WERI-Rb-1 (cell line): Measurements from ENCODE around the gene EHBP1.

ENCODE experiments used
- DNase-seq: peaks from one replicate; pipeline ENCODE4 v3.0.0-alpha.2; 2020
- H3K27ac ChIP-seq: fragments of 250-450 bp; sonication (Bioruptor Pico); 2 replicates; pipeline ENCODE4 v1.5.1; 2020; ENCODE audit warnings: mild to moderate bottlenecking, moderate library complexity
- H3K27me3 ChIP-seq: fragments of 250-450 bp; sonication (Bioruptor Pico); 2 replicates; pipeline ENCODE4 v1.5.1; 2021; ENCODE audit warnings: mild to moderate bottlenecking, low read depth, moderate library complexity; ENCODE audit not compliant: insufficient read depth, severe bottlenecking
- H3K36me3 ChIP-seq: fragments of 250-450 bp; sonication (Bioruptor Pico); 2 replicates; pipeline ENCODE4 v1.5.1; 2020; ENCODE audit warnings: mild to moderate bottlenecking, moderate library complexity
- H3K4me3 ChIP-seq: 2 replicates; pipeline ENCODE4 v1.5.1; 2011; ENCODE audit warnings: low read depth, mild to moderate bottlenecking, control low read depth, low read length
- H3K9me3 ChIP-seq: fragments of 250-450 bp; sonication (Bioruptor Pico); 2 replicates; pipeline ENCODE4 v1.5.1; 2021; ENCODE audit warnings: mild to moderate bottlenecking, moderate library complexity; ENCODE audit not compliant: severe bottlenecking
- TF ChIP-seq, protein P1 (sequence below): IDR thresholded peaks from 2 replicates; pipeline ENCODE4 v1.5.1; 2011; ENCODE audit warnings: low read depth, mild to moderate bottlenecking, control low read depth, inconsistent platforms, low read length

Gene EHBP1

GRCh38 chr2:62971936-62972335 lies 266.4 kb downstream of the EHBP1 start:
- TF ChIP-seq, protein P1, sequence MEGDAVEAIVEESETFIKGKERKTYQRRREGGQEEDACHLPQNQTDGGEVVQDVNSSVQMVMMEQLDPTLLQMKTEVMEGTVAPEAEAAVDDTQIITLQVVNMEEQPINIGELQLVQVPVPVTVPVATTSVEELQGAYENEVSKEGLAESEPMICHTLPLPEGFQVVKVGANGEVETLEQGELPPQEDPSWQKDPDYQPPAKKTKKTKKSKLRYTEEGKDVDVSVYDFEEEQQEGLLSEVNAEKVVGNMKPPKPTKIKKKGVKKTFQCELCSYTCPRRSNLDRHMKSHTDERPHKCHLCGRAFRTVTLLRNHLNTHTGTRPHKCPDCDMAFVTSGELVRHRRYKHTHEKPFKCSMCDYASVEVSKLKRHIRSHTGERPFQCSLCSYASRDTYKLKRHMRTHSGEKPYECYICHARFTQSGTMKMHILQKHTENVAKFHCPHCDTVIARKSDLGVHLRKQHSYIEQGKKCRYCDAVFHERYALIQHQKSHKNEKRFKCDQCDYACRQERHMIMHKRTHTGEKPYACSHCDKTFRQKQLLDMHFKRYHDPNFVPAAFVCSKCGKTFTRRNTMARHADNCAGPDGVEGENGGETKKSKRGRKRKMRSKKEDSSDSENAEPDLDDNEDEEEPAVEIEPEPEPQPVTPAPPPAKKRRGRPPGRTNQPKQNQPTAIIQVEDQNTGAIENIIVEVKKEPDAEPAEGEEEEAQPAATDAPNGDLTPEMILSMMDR = no peak
- no peak overlapping the region for H3K27ac ChIP-seq
- no peak overlapping the region for H3K4me3 ChIP-seq
- H3K27me3 ChIP-seq = no peaks in the 10 kb centered on the region
- no peaks in the 10 kb centered on the region for H3K9me3 ChIP-seq
- no peaks in the 10 kb centered on the region for H3K36me3 ChIP-seq
- no peak for DNase-seq

DNA sequence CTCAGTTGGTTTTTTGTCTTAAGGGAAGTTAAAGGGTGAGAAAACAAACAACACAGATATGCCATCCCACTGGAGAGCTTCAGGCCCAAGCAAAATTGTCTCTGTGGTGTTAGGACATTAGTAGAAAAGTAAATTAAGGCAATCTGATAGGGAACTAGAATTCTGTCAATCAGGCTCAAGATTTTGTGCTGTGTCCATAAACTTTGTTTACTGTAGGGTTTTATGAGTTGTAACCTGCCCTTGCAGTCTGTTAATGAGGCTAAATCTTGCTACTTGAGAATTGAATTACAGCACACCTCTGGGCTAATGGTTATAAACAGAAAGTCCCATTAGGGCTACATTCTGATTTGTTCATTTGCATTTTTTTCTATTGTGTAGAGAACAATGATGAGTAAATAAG lies 267.1 kb downstream of the EHBP1 start:
- Histone ChIP-seq H3K4me3 (no peak overlapping the region), H3K9me3 (no peaks in the 10 kb centered on the region), H3K27me3 (no peaks in the 10 kb centered on the region), H3K36me3 (no peaks in the 10 kb centered on the region), H3K27ac (no peak overlapping the region)
- no peak for DNase-seq
- TF ChIP-seq, protein P1 = no peak

DNA sequence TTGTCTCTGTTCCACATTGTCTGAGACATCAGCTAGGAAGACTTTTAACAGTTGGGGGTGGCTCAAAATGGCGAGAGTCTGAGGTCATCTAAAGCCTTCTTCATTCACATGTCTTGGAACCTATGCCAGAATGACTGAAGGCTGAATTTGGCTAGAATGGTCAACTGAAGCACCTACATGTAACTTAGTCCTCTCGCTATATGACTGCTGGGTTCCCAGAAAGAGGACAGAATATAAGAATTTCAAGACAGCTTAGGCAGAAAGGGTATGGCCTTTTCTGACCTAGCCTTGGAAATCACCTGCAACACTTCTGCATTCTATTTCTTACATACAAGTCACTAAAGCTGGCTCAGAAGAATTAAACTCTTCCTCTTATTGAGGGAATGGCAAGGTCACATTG lies 269.5 kb downstream of the EHBP1 start:
- H3K27me3 ChIP-seq = no peaks in the 10 kb centered on the region
- TF ChIP-seq, protein P1 = no peak
- H3K27ac ChIP-seq = no peak overlapping the region
- no peaks in the 10 kb centered on the region for H3K36me3 ChIP-seq
- no peaks in the 10 kb centered on the region for H3K9me3 ChIP-seq
- DNase-seq = no peak
- H3K4me3 ChIP-seq = no peak overlapping the region

DNA sequence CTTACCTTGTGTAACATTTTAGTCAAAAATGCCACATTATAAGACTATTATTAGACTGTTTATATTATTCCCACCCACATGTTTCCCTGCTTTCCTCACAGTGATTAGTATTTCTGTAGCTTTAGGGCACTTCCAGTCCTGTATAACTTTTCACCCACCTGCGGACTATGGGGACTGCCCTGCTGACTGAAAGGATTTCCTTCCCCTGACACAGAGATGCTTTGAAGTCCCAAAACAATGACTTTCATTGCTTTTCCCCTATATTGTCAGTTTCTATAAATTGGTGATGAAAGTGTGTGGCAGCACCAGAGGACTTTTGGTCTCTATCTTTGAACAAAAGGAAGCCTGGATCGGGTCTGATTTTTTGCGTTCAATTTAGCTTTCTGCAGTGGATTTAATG lies 286.1 kb downstream of the EHBP1 start:
- Histone ChIP-seq H3K36me3 (no peaks in the 10 kb centered on the region; the same call in 1 of the 2 replicates), H3K27me3 (no peaks in the 10 kb centered on the region), H3K27ac (no peak overlapping the region), H3K9me3 (no peaks in the 10 kb centered on the region), H3K4me3 (no peak overlapping the region)
- TF ChIP-seq, protein P1 = no peak
- DNase-seq = no peak

DNA sequence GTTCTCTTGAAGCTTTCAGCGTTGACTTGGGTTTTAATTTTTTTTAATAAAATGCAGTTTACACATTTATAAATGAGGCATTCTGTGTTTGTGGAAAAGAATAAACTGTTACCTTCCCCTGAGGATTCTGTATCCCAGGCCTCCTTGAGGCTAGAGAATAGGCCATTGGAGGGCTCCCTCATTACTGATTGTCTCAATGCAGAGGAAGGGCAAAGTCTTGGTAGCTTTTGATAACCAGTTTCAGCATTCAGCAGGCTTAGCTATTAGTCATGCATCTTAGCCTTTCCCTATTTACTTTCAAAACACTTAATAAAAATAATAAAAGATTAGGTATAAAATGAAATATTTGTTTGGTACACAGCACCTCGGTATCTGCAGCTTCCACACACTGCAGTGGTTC lies 287.0 kb downstream of the EHBP1 start:
- no peak for DNase-seq
- TF ChIP-seq, protein P1 = no peak
- Histone ChIP-seq H3K36me3 (no peaks in the 10 kb centered on the region; the same call in 1 of the 2 replicates), H3K27me3 (no peaks in the 10 kb centered on the region), H3K4me3 (no peak overlapping the region), H3K27ac (no peak overlapping the region), H3K9me3 (no peaks in the 10 kb centered on the region)

DNA sequence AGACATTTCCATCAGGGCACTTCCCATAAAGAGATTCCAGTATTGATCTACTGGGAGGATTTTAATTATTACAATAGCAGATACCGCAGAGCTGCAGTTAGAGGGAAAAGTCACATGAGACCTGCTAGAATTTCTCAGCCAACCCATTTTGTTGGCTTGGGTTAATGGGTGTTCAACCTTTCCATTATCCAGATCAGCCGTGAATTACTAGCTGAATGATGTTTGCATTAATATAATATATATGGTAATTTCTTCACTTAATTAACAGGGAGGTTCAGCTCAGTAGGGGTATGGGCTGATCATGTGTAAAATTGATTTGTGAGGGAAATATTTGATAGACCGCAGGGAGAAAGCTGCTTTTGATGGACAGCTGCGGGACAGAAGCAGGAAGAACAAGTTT lies 288.7 kb downstream of the EHBP1 start:
- TF ChIP-seq, protein P1 = no peak
- H3K27me3 ChIP-seq = no peaks in the 10 kb centered on the region
- H3K9me3 ChIP-seq = no peaks in the 10 kb centered on the region
- no peak overlapping the region for H3K4me3 ChIP-seq
- H3K36me3 ChIP-seq = no peaks in the 10 kb centered on the region; the same call in 1 of the 2 replicates
- H3K27ac ChIP-seq = no peak overlapping the region
- DNase-seq = no peak
